Fibroblast of the aortic adventitia (primary cell): Measurements from ENCODE around the gene CTSA. TPM values are rescaled to one million over a fixed set of nuclear protein-coding genes. Genes with fewer than 3 reads are reported as not detected.
"Not testable (repeated sequence)": the region's sequence is repeated elsewhere in the genome, so short reads cannot be mapped to it uniquely, and the experiment has no call there.

ENCODE experiments used
- DNase-seq: peaks from one replicate; pipeline ENCODE4 v3.0.0-alpha.2; 2010; ENCODE audit warnings: low read depth
- H3K4me3 ChIP-seq: 2 replicates; pipeline ENCODE4 v1.5.1; 2011; ENCODE audit warnings: low read depth, mild to moderate bottlenecking, control low read depth, low read length, moderate library complexity
- total RNA-seq: library from RNA; depleted of rRNA; stranded (reverse); fragments of >200 nt; gene quantifications from 2 replicates; pipeline ENCODE4 v1.2.3, GENCODE V29; 2012; ENCODE audit warnings: low replicate concordance
- TF ChIP-seq, protein P1 (sequence below): IDR thresholded peaks from 2 replicates; pipeline ENCODE4 v1.5.1; 2011; ENCODE audit warnings: mild to moderate bottlenecking, low read length, control low read depth, inconsistent platforms; ENCODE audit not compliant: insufficient read depth

CTSA gene
- total RNA-seq, 1 donor, result 166 TPM

DNA sequence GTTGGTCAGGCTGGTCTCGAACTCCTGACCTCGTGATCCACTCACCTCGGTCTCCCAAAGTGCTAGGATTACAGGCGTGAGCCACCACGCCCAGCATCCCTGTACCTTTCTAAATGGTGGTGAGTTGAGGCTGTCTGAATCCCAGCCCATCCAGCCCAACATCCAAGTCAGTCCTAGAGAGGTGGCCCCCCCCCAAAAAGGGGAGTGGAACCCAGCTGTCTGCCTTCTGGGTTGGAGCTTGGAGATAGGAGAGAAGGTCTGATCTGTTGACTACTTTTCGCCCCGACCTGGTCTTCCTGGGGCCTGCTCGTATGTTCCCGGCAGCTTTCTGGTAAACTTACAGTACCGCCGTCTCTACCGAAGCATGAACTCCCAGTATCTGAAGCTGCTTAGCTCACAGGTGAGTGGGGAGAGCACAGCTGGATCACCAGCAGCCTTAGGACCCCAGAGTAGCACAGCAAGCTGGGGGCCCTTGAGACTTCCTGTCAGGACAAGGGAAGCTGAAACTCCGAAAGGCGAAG is 5.6 kb downstream of the CTSA start:
- H3K4me3 ChIP-seq, result no peak overlapping the region
- TF ChIP-seq, protein P1, sequence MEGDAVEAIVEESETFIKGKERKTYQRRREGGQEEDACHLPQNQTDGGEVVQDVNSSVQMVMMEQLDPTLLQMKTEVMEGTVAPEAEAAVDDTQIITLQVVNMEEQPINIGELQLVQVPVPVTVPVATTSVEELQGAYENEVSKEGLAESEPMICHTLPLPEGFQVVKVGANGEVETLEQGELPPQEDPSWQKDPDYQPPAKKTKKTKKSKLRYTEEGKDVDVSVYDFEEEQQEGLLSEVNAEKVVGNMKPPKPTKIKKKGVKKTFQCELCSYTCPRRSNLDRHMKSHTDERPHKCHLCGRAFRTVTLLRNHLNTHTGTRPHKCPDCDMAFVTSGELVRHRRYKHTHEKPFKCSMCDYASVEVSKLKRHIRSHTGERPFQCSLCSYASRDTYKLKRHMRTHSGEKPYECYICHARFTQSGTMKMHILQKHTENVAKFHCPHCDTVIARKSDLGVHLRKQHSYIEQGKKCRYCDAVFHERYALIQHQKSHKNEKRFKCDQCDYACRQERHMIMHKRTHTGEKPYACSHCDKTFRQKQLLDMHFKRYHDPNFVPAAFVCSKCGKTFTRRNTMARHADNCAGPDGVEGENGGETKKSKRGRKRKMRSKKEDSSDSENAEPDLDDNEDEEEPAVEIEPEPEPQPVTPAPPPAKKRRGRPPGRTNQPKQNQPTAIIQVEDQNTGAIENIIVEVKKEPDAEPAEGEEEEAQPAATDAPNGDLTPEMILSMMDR, result no peak
- no peak for DNase-seq

DNA sequence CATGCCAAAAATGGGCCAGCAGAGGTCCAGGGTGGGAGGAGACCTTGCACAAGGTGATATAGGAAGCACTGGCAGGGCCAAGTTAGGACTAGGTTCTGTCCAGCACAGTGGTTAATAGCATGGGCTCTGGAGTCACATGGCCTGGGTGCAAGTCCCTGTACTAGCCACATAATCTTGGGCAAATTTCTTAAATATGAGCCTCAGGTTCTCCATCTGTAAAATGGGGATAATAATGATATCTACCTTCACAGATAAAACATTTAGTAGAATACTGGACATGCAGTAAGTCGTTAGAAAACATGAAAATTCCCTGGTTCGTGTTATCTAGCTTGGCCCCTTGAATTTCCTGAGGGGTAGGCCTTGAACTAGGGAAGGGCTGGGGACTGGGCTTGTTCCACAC is 6.2 kb downstream of the CTSA start:
- no peak for DNase-seq
- no peak overlapping the region for H3K4me3 ChIP-seq
- TF ChIP-seq, protein P1, result no peak

DNA sequence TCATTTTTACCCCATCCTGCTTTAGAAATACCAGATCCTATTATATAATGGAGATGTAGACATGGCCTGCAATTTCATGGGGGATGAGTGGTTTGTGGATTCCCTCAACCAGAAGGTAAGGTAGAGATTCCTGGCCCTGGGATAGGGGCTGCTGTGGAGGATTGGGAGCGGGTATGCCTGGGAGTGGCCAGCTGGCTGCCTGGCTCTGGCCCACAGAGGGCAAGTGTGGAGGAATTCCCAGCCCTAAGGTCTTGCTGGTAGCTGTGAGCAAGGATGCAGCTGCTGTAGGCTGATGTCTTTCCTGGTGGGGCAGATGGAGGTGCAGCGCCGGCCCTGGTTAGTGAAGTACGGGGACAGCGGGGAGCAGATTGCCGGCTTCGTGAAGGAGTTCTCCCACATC is 6.6 kb downstream of the CTSA start:
- no peak for DNase-seq
- no peak overlapping the region for H3K4me3 ChIP-seq
- TF ChIP-seq, protein P1, result no peak

DNA sequence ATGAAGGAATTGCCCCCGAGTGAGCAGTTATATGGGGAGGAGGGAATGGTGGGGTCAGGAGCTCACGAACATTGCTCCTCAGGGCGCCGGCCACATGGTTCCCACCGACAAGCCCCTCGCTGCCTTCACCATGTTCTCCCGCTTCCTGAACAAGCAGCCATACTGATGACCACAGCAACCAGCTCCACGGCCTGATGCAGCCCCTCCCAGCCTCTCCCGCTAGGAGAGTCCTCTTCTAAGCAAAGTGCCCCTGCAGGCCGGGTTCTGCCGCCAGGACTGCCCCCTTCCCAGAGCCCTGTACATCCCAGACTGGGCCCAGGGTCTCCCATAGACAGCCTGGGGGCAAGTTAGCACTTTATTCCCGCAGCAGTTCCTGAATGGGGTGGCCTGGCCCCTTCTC is 7.2 kb downstream of the CTSA start:
- TF ChIP-seq, protein P1, result no peak
- no peak overlapping the region for H3K4me3 ChIP-seq
- no peak for DNase-seq

DNA sequence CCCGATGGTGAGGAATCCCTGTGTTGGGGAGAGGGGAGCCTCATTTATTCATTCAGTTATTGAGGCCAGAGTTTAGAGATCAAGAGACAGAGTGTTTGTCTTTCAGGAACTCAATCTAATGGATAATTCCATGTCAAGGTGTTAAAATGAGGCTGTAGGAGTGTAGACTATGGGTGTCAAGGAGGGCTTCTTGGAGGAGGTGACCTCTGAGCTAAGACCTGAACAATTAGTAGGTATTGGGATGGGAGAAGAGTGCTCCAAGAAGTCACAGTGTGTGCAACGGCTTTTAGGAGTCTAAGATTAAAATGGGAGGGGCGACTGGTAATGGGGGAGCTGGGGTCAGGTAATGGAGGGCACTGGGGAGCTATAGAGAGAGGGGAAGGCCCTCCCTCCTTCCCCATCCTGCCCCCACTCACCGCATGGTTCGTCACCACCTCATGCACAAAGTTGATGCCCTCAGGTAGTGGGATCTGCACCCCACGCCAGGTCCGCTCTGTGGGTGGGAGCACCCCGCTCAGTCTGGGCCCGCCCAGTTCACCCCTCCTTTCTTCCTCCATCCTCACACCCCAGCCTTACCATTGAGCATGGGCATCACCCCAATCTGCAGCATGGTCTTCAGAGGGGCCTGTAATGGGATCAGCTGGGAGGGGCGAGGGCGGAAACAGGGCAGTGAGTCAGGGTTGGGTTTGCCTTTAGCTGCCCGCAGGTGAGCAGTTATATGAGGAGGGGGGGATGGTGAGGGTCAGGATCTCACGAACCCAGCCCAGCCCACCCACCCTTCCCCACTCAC is 8.1 kb downstream of the CTSA start:
- DNase-seq, result no peak
- H3K4me3 ChIP-seq, result no peak overlapping the region
- TF ChIP-seq, protein P1, result no peak

DNA sequence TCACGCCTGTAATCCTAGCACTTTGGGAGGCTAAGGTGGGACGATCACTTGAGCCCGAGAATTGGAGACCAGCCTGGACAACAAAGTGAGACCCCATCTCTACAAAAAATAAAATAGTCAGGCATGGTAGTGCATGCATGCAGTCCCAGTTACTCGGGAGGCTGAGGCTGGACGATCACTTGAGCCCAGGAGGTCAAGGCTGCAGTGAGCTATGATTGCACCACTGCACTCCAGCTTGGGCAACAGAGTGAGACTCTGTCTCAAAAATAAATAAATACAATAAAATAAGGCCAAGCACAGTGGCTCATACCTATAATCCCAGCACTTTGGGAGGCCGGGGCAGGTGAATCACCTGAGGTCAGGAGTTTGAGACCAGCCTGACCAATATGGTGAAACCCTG is 10.2 kb downstream of the CTSA start:
- not testable (repeated sequence) for H3K4me3 ChIP-seq, DNase-seq

DNA sequence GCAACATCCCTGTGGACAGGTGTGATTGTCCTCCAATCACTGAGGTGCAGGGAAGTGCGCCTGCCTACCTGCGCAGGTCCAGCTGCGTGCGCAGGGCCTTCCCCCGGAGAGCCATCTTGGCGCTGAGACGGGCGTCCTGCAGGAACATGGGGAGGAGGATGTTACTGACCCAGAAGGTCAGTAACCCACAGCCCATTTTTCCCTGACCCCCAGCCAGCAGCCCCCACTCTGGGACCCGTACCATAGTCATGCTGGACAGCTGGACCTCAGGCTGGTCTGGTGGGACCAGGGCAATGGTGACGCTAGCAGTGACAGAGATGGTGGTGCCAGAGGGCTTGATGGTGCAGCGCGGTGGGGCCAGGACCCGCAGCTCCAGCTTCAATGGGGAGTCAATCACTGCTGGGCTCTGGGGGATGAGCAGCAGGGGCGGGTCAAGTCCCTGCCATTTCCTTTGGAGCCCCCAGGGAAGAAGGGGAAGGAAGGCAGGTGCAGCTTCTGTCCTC is 11.1 kb downstream of the CTSA start:
- no peak for DNase-seq
- H3K4me3 ChIP-seq, result no peak overlapping the region
- TF ChIP-seq, protein P1, result no peak
